MCF 10A (cell line): ENCODE results near the gene B3GAT3. TPM values are rescaled to one million over a fixed set of nuclear protein-coding genes. Genes with fewer than 3 reads are reported as not detected.

Experiments
- BruUV-seq: library from RNA; stranded (reverse); fragments of 400-500 nt; replicated peaks from 2 replicates; lab custom pipeline; 2021; lab: Mats Ljungman, UMichigan
- CTCF ChIA-PET: fragments of 300-600 bp; sonication (Branson Sonifier 250); formaldehyde crosslinking; extraction: SDS; loops from one replicate; lab custom pipeline; 2021; ENCODE audit warnings: antibody characterized with exemption, inconsistent platforms; lab: Yijun Ruan, JAX
- POLR2A ChIA-PET: fragments of 300-600, 350-650 bp; sonication (Branson Sonifier 250); formaldehyde crosslinking; extraction: SDS; loops from one replicate; lab custom pipeline; 2020; ENCODE audit warnings: antibody characterized with exemption, inconsistent platforms; lab: Yijun Ruan, JAX
- DNase-seq: peaks from one replicate; pipeline ENCODE4 v3.0.0-alpha.2; 2018; ENCODE audit not compliant: unreplicated experiment
- H3K27ac Mint-ChIP-seq: one replicate; pipeline ENCODE4 v1.8.0; 2022; ENCODE audit warnings: mild to moderate bottlenecking, low read depth, mixed read lengths; ENCODE audit not compliant: unreplicated experiment
- H3K27me3 Mint-ChIP-seq: one replicate; pipeline ENCODE4 v1.8.0; 2022; ENCODE audit warnings: mixed read lengths; ENCODE audit not compliant: insufficient read depth, unreplicated experiment
- H3K36me3 Mint-ChIP-seq: one replicate; pipeline ENCODE4 v1.8.0; 2022; ENCODE audit warnings: mild to moderate bottlenecking, moderate library complexity, mixed read lengths; ENCODE audit not compliant: insufficient read depth, unreplicated experiment
- H3K4me1 Mint-ChIP-seq: one replicate; pipeline ENCODE4 v1.8.0; 2022; ENCODE audit warnings: mixed read lengths; ENCODE audit not compliant: insufficient read depth, unreplicated experiment
- H3K4me3 Mint-ChIP-seq: one replicate; pipeline ENCODE4 v1.8.0; 2022; ENCODE audit warnings: mild to moderate bottlenecking, moderate library complexity, mixed read lengths; ENCODE audit not compliant: unreplicated experiment
- H3K9me3 Mint-ChIP-seq: one replicate; pipeline ENCODE4 v1.8.0; 2022; ENCODE audit warnings: mixed read lengths; ENCODE audit not compliant: unreplicated experiment
- intact Hi-C: fragments of 100-400 bp; cut with micrococcal nuclease; formaldehyde crosslinking; loops from 2 replicates; pipeline ENCODE4 v1.14.1; 2022
- total RNA-seq: library from RNA; stranded (reverse); gene quantifications from 2 replicates; pipeline ENCODE4 v1.2.3, GENCODE V29; 2022
- TF ChIP-seq, protein P1 (sequence below): fragments of 200-600 bp; IDR thresholded peaks from one replicate; pipeline ENCODE4 v1.8.0; 2022; ENCODE audit warnings: antibody characterized with exemption, mild to moderate bottlenecking; ENCODE audit not compliant: unreplicated experiment

Gene B3GAT3
- total RNA-seq, 1 experiment from 2014 or later: 42.4 TPM

DNA sequence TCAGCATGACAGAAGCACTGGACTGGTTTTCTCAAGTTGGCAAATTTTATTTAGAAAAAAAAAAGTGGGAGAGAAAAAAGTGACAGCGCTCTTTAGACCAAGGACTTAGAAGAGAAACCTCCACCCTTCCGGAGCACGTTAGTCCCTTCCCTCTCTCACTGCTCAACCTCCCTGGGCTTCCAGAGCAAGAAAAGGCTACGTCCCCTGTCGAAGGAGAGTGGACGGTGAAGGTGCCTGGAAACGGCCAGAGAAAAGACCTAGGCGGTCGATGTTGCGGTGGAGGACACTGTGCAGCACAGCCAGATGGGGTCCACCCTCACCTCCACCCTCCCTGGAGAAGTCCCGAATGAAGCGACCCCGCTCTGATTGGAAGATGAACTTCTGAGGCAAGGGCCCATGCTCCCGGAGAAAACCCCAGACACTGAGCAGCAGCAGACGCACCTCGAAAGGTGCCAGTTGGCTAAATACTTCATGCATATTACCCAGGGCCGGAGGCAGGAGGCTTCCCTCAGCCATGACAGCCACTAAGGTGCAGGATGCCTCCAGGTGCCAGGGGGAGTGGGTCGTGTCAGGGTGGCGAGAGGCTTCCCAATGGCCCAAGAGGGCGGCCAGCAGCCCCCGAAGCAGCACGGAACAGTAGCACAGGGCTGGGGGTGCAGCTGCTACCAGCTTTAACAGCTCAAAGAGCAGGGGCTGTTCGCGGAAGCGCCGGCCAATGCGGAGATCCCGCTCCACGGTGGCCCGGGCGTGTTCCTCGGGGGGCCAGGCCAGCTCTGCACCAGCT, 25.2 kb upstream of the B3GAT3 start:
- ChIA-PET CTCF (interaction anchor here (0.6 to 1.5 kb wide), 5 partner anchors 10 to 566 kb away, joined by 3 to 8 read pairs (median 3); no protein-coding TSS in a partner anchor), POLR2A (interaction anchor here (0.6 to 7.1 kb wide), 22 partner anchors 8 to 668 kb away, joined by 3 to 98 read pairs (median 7); partner anchors contain the start of genes AHNAK, B3GAT3, C11orf98 and CSKMT)
- Mint-ChIP-seq H3K36me3 (peaks cover 53% of the 10 kb centered on the region), H3K4me1 (no peaks in the 10 kb centered on the region), H3K27me3 (no peaks in the 10 kb centered on the region), H3K4me3 (peak overlapping the region; percentile 95), H3K27ac (peak overlapping the region; percentile 92), H3K9me3 (no peaks in the 10 kb centered on the region)
- no peak for DNase-seq
- intact Hi-C loops: loop anchor here (5.0 kb wide), 1 partner anchor 35 kb away; the partner anchor contains the start of genes EML3 and ROM1
- TF ChIP-seq, protein P1, sequence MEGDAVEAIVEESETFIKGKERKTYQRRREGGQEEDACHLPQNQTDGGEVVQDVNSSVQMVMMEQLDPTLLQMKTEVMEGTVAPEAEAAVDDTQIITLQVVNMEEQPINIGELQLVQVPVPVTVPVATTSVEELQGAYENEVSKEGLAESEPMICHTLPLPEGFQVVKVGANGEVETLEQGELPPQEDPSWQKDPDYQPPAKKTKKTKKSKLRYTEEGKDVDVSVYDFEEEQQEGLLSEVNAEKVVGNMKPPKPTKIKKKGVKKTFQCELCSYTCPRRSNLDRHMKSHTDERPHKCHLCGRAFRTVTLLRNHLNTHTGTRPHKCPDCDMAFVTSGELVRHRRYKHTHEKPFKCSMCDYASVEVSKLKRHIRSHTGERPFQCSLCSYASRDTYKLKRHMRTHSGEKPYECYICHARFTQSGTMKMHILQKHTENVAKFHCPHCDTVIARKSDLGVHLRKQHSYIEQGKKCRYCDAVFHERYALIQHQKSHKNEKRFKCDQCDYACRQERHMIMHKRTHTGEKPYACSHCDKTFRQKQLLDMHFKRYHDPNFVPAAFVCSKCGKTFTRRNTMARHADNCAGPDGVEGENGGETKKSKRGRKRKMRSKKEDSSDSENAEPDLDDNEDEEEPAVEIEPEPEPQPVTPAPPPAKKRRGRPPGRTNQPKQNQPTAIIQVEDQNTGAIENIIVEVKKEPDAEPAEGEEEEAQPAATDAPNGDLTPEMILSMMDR: no peak
- BruUV-seq: no TSS peak

GRCh38 chr11:62645946-62646824, 24.4 kb upstream of the B3GAT3 start, which contains the start of gene GANAB:
TSS of gene GANAB (minus strand) at chr11:62646613. CDS start at chr11:62646599, 14 bp downstream.
- BruUV-seq: TSS peak; percentile 48
- POLR2A ChIA-PET: interaction anchor here (0.6 to 7.1 kb wide), 28 partner anchors 8 to 667 kb away, joined by 3 to 98 read pairs (median 4); partner anchors contain the start of genes AHNAK, B3GAT3, C11orf98 and CSKMT
- intact Hi-C loops: loop anchor here (5.0 kb wide), 1 partner anchor 34 kb away; the partner anchor contains the start of genes EML3 and ROM1
- Mint-ChIP-seq H3K27me3 (no peaks in the 10 kb centered on the region), H3K4me3 (peak within 1 kb of the TSS; percentile 95), H3K27ac (peak within 1 kb of the TSS; percentile 92), H3K9me3 (no peaks in the 10 kb centered on the region), H3K4me1 (no peaks in the 10 kb centered on the region), H3K36me3 (peaks cover 51% of the 10 kb centered on the region)
- CTCF ChIA-PET: interaction anchor here (0.9 to 1.5 kb wide), 3 partner anchors 9 to 252 kb away, joined by 3 to 8 read pairs (median 3); no protein-coding TSS in a partner anchor
- peak; percentile 99 for DNase-seq
- TF ChIP-seq, protein P1: no peak

DNA sequence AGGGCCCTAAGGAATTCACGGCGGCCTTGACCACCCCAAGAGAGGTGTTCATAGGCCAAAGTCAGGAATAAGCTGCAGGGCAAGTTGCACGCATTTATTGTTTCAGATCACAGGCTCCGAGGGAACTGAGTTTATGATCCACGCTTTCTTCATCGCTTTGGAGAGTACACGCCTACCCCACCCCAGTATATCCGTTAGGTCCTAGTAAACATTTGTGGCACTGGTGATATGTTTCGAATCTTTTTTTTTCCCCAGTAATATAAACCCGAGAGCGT, 23.8 kb upstream of the B3GAT3 start:
- Mint-ChIP-seq H3K36me3 (peaks cover 46% of the 10 kb centered on the region), H3K4me3 (peak overlapping the region; percentile 95), H3K9me3 (no peaks in the 10 kb centered on the region), H3K4me1 (no peaks in the 10 kb centered on the region), H3K27me3 (no peaks in the 10 kb centered on the region), H3K27ac (peak overlapping the region; percentile 92)
- POLR2A ChIA-PET: interaction anchor here (0.6 to 7.1 kb wide), 21 partner anchors 10 to 236 kb away, joined by 3 to 98 read pairs (median 8); partner anchors contain the start of genes AHNAK, B3GAT3, C11orf98 and CSKMT
- TF ChIP-seq, protein P1: no peak
- CTCF ChIA-PET: interaction anchor here (1.0 to 1.5 kb wide), 2 partner anchors 45 to 251 kb away, joined by 3 to 8 read pairs; no protein-coding TSS in a partner anchor
- DNase-seq: peak; percentile 5
- BruUV-seq: no TSS peak
- intact Hi-C loops: loop anchor here (5.0 kb wide), 1 partner anchor 33 kb away; the partner anchor contains the start of genes EML3 and ROM1
